ENCODE measurements around the gene ATP6V0D1.
"Not testable (repeated sequence)": the region's sequence is repeated elsewhere in the genome, so short reads cannot be mapped to it uniquely, and the experiment has no call there.

The ATP6V0D1 gene

DNA sequence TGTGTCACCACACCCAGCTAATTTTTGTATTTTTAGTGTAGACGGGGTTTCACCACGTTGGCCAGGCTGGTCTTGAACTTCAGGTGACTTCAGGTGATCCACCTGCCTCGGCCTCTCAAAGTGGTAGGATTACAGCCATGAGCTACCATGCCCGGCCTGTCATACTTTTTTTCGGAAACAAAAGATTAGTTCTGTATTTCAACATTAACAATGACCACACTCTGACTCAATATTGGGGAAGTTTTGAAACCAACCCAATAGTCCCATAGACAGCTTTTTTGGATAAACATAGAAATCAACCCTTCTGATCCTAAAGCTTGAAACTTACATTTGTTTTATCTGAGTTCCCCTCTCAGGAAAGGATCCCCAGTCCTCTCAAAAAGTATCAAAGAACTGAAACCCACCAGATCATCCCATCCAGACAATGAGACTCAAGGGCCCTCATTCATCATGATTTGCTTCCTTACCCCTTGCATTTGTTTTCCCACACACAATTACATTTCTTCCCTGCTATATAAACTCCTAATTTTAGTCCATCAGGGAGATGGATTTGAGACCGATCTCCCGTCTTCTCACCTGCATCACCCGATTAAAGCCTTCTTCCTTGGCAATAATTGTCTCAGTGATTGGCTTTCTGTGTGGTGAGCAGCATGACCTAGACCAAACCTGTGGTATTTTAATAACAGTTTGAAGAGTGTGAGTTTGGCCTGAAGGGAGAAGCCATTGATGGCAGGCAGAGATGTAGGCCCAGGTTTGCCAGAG lies 9.6 kb upstream of the ATP6V0D1 start:
- no peaks in the 10 kb centered on the region for H3K36me3 ChIP-seq (ENCODE audit: insufficient read depth, low read length)
- no peaks in the 10 kb centered on the region for H3K4me1 ChIP-seq (ENCODE audit: control insufficient read depth, insufficient read depth, low read length)
- no peaks in the 10 kb centered on the region for H3K9me3 ChIP-seq (replicated peaks; ENCODE audit: low read length)
- H3K9ac ChIP-seq (ENCODE audit: low read depth, low read length), result no peak overlapping the region
- H3K4me3 ChIP-seq (ENCODE audit: low read length), result no peak overlapping the region
- H3K27me3 ChIP-seq (ENCODE audit: control insufficient read depth, insufficient read depth, low read length), result no peaks in the 10 kb centered on the region
- no peak overlapping the region for H3K4me2 ChIP-seq (ENCODE audit: low read length)

- Histone ChIP-seq H3K9ac (ENCODE audit: low read depth, low read length) (no peak overlapping the region), H3K27me3 (ENCODE audit: control insufficient read depth, insufficient read depth, low read length) (no peaks in the 10 kb centered on the region), H3K9me3 (replicated peaks; ENCODE audit: low read length) (no peaks in the 10 kb centered on the region), H3K4me3 (ENCODE audit: low read length) (no peak overlapping the region), H3K4me1 (ENCODE audit: control insufficient read depth, insufficient read depth, low read length) (no peaks in the 10 kb centered on the region), H3K4me2 (ENCODE audit: low read length) (no peak overlapping the region), H3K36me3 (ENCODE audit: insufficient read depth, low read length) (no peaks in the 10 kb centered on the region)
Measured at GRCh38 chr16:67489401-67490083, 8.6 kb upstream of the ATP6V0D1 start.

DNA sequence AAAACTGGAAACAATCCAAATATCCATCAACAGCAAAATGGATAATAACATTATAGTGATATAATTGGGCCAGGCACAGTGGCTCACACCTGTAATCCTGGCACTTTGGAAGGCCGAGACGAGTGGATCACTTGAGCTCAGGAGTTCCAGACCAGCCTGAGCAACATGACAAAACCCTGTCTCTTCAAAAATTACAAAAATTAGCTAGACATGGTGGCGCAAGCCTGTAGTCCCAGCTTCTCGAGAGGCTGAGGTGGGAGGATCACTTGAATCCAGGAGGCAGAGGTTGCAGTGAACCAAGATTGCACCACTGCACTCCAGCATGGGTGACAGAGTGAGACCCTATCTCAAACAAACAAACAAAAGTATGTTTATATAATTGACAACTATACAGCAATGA lies 6.6 kb upstream of the ATP6V0D1 start:
- H3K9me3 ChIP-seq (replicated peaks; ENCODE audit: low read length); H3K4me1 ChIP-seq (ENCODE audit: control insufficient read depth, insufficient read depth, low read length); H3K9ac ChIP-seq (ENCODE audit: low read depth, low read length): not testable (repeated sequence)

DNA sequence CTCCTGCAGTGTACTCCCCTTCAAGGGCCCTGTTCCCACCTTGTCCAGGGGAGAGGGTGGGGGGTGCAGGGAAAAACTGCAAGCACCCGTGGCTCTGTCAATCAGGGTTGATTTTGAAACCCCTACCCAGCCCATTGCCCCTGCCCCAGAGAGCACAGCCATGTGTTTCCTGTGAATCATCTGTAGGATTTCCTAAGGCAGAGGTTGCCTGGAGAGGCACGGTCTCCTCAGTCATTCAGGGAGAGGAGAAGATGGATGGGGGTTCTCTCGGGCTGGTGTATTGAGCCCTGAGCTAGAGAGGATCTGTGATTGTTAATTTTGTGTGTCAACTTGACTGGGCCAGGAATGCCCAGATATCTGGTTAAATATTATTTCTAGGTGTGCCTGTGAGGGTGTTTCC lies 5.8 kb upstream of the ATP6V0D1 start:
- Histone ChIP-seq H3K9ac (ENCODE audit: low read depth, low read length) (no peak overlapping the region), H3K4me3 (ENCODE audit: low read length) (no peak overlapping the region), H3K4me2 (ENCODE audit: low read length) (no peak overlapping the region), H3K36me3 (ENCODE audit: insufficient read depth, low read length) (no peaks in the 10 kb centered on the region), H3K4me1 (ENCODE audit: control insufficient read depth, insufficient read depth, low read length) (peaks cover 6% of the 10 kb centered on the region), H3K27me3 (ENCODE audit: control insufficient read depth, insufficient read depth, low read length) (no peaks in the 10 kb centered on the region), H3K9me3 (replicated peaks; ENCODE audit: low read length) (no peaks in the 10 kb centered on the region)

More for the DNA sequence above, 6.6 kb upstream of the ATP6V0D1 start:
- H3K36me3 ChIP-seq (ENCODE audit: insufficient read depth, low read length); H3K27me3 ChIP-seq (ENCODE audit: control insufficient read depth, insufficient read depth, low read length); H3K4me3 ChIP-seq (ENCODE audit: low read length); H3K4me2 ChIP-seq (ENCODE audit: low read length): not testable (repeated sequence)

DNA sequence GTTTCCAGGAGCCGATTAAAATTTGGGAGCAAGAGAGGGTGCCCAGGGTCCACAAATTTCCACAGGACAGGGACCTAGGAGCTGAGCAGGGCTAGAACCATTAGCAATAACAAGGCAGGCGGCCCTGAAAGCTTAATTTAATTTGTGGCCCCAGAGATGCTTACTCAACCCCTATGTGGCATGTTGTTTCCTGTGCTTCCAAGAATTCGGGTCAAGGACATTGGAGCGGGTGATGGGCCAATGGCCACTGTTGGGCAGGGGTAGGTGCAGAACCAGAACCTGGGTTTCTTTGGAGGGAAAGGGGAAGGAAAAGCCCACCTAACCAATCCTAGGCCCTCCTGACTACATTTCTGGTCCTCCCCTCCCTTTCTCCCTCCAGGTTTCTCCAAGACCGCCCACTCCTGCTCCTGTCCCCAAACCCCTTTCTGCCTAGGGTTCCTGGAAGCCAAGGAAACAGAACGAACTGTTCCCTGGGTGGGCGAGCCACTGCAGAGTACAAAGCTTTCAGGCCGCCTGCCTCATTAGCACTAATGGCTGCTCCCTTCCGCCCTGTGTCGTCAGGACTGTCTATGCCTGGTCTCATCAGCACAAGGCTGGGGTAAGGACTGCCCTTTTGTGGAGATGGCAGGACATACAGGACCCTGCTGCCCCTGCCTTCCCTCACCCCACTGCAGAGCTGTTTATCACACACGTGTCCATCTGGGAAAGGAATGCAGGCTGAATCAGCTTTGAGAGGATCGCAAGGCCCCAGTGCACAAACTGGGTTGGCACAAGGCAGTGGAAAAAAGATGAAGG lies 3.0 kb upstream of the ATP6V0D1 start:
- H3K9ac ChIP-seq (ENCODE audit: low read depth, low read length), result no peak overlapping the region

DNA sequence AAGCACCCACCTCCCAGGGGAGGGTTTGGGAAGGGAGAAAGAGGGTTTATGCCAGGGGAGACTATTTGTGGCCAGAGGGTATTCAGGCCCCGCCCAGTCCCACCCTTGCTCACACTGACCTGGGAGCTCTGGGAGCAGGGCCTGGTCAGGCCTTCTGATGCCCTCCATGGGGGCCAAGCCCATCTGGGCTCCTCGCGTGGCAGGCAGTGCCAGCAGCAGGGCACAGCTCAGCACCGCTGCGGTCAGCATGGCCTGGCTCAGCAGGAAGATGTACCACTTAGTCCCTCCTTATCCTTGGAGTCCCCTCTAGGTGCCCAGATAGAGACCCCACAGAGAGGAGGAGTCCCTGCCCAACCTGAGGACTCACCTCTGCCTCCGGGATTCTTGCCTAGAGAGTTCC lies 2.2 kb upstream of the ATP6V0D1 start, which contains the start of gene AGRP:
TSS of gene AGRP (minus strand) at position 398 of the 400 bp plus-strand sequence. CDS start at position 249, 149 bp downstream.
- peak within 1 kb of the TSS; percentile 96 for H3K4me2 ChIP-seq (ENCODE audit: low read length)

More for the DNA sequence above, 3.0 kb upstream of the ATP6V0D1 start:
- Histone ChIP-seq H3K9me3 (replicated peaks; ENCODE audit: low read length) (no peaks in the 10 kb centered on the region), H3K4me1 (ENCODE audit: control insufficient read depth, insufficient read depth, low read length) (peaks cover 15% of the 10 kb centered on the region), H3K4me2 (ENCODE audit: low read length) (no peak overlapping the region), H3K27me3 (ENCODE audit: control insufficient read depth, insufficient read depth, low read length) (no peaks in the 10 kb centered on the region), H3K36me3 (ENCODE audit: insufficient read depth, low read length) (no peaks in the 10 kb centered on the region), H3K4me3 (ENCODE audit: low read length) (no peak overlapping the region)

DNA sequence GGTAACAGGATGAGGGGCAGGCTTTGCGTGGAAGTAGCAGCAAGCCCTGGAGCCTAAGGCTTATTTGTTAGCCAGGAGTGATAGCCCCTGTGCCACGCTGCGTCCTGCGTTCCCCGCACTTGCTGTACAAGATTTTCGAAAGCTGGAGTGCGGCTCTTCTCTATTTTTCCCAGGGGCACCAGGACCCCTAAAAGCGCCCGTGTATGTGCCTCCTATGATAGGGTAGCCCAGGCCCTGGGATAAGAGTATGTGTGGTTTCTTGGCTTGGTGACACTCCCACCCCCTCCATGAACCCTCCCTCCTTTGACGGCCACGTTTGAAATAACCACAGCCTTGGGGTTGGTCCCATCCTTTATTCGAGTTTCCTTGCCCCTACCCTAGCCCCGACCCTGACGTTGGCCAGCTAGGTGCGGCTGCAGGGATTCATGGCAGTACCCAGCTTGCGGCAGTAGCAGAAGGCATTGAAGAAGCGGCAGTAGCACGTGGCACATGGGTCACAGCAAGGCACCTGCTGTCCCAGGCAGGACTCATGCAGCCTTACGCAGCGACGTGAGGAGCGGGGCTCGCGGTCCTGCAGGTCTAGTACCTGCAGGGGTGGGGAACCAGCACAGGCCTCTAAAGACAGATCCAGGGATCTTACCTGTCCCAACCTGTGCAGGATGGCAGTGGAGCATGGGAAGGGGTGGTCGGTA lies 1.4 kb upstream of the ATP6V0D1 start:
- H3K4me2 ChIP-seq (ENCODE audit: low read length), result peak overlapping the region; percentile 96
- no peaks in the 10 kb centered on the region for H3K27me3 ChIP-seq (ENCODE audit: control insufficient read depth, insufficient read depth, low read length)
- peaks cover 18% of the 10 kb centered on the region for H3K4me1 ChIP-seq (ENCODE audit: control insufficient read depth, insufficient read depth, low read length)
- no peaks in the 10 kb centered on the region for H3K36me3 ChIP-seq (ENCODE audit: insufficient read depth, low read length)
- H3K9ac ChIP-seq (ENCODE audit: low read depth, low read length), result peak overlapping the region; percentile 82
- no peaks in the 10 kb centered on the region for H3K9me3 ChIP-seq (replicated peaks; ENCODE audit: low read length)
- H3K4me3 ChIP-seq (ENCODE audit: low read length), result peak overlapping the region; percentile 81

More for the DNA sequence above, 2.2 kb upstream of the ATP6V0D1 start, which contains the start of gene AGRP:
- Histone ChIP-seq H3K27me3 (ENCODE audit: control insufficient read depth, insufficient read depth, low read length) (no peaks in the 10 kb centered on the region), H3K9ac (ENCODE audit: low read depth, low read length) (peak within 1 kb of the TSS; percentile 82), H3K4me1 (ENCODE audit: control insufficient read depth, insufficient read depth, low read length) (peaks cover 18% of the 10 kb centered on the region), H3K36me3 (ENCODE audit: insufficient read depth, low read length) (no peaks in the 10 kb centered on the region), H3K4me3 (ENCODE audit: low read length) (peak within 1 kb of the TSS; percentile 81), H3K9me3 (replicated peaks; ENCODE audit: low read length) (no peaks in the 10 kb centered on the region)

DNA sequence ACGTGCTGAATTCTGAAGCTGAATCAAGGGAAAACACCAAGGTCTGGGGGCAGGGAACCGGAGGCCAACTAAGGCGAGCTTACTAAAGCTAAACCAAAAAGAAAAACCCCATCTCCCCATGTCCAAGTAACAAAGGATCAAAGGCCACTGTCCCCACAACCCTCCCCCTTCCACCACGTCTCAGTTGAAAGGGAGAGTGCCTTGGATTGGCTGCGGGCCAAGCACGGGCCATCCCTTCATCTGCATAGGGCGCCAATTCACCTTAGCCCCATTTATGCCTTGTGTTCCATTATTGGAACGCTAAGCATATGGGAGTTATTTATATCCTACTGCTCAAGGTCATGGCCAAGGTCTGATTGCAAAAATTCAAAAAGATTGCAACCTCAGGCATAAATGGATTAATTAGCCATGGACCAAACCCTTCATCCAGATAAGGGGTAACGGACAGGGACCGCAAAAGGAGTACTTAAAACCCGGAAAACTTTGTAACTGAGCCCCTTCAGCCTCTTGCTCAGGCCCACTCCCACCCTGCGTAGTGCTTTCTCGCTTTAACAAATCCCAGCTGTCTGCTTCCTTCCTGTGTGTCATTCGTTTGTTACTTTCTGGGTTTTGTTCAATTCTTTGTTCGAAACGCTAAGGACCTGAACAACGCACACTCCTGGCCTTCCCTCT lies 740 bp upstream of the ATP6V0D1 start:
- Histone ChIP-seq H3K9me3 (replicated peaks; ENCODE audit: low read length) (no peaks in the 10 kb centered on the region), H3K36me3 (ENCODE audit: insufficient read depth, low read length) (no peaks in the 10 kb centered on the region), H3K9ac (ENCODE audit: low read depth, low read length) (peak overlapping the region; percentile 82), H3K4me3 (ENCODE audit: low read length) (peak overlapping the region; percentile 81), H3K4me1 (ENCODE audit: control insufficient read depth, insufficient read depth, low read length) (peaks cover 18% of the 10 kb centered on the region), H3K27me3 (ENCODE audit: control insufficient read depth, insufficient read depth, low read length) (no peaks in the 10 kb centered on the region), H3K4me2 (ENCODE audit: low read length) (peak overlapping the region; percentile 96)

- no peak overlapping the region for H3K4me2 ChIP-seq (ENCODE audit: low read length)
- H3K36me3 ChIP-seq (ENCODE audit: insufficient read depth, low read length), result peaks cover 10% of the 10 kb centered on the region
- no peak overlapping the region for H3K9ac ChIP-seq (ENCODE audit: low read depth, low read length)
- H3K4me3 ChIP-seq (ENCODE audit: low read length), result no peak overlapping the region
- H3K4me1 ChIP-seq (ENCODE audit: control insufficient read depth, insufficient read depth, low read length), result peaks cover 18% of the 10 kb centered on the region
- no peaks in the 10 kb centered on the region for H3K27me3 ChIP-seq (ENCODE audit: control insufficient read depth, insufficient read depth, low read length)
- no peaks in the 10 kb centered on the region for H3K9me3 ChIP-seq (replicated peaks; ENCODE audit: low read length)
Measured at GRCh38 chr16:67477960-67478554, 2.9 kb downstream of the ATP6V0D1 start.
